NCI-H748 treated with DMSO at 0.1 percent for 48 hours (cell line): ENCODE results near the gene TMEM256.

Source experiments
- DNase-seq: peaks from one replicate; lab custom pipeline; 2025; lab: John Stamatoyannopoulos, UW

The TMEM256 gene

DNA sequence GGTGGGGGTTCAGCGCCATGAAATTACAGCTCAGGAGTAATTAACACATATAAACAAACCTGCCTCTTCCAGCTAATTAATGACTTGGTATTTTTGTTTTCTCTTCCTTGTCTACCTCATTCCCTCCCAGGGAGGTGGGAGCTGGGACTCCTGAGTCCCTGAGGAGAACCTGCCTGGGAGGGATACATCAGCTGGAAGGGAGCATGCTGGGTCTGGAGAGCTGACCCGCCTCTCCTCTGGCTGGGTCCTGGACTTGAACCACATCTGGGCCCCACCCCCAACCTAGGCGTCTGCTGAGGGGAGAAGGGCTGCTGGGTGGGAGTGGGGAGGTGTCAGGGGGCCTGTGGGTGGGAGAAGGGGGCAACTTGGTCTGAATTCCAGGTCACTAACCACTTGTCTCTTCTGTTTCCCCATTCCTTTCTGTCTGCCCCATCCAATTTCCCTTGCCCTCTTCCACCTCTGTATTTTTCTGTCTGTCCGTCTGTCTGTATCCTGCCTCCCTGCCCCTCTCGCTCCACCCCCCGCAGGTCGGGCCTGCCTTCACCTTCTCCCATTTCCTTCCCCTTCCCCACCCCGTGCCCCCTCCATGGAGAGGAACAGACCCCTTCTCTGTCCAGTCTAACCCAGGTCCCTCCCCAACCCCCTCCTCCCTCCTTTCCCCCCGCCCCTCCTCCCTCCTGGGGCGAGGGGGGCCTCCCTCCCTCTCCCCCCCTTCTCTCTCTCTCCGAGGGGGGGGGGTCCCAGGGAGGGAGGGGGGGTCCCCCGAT is 3.8 kb upstream of the TMEM256 start, which contains the start of gene NLGN2:
Gene NLGN2, plus strand, starts transcription at position 361 of the 767 bp plus-strand sequence. CDS start 411 bp downstream, outside the sequence.
- no peak for DNase-seq

GRCh38 chr17:7407082-7407481 is 3.2 kb upstream of the TMEM256 start:
- DNase-seq = no peak

DNA sequence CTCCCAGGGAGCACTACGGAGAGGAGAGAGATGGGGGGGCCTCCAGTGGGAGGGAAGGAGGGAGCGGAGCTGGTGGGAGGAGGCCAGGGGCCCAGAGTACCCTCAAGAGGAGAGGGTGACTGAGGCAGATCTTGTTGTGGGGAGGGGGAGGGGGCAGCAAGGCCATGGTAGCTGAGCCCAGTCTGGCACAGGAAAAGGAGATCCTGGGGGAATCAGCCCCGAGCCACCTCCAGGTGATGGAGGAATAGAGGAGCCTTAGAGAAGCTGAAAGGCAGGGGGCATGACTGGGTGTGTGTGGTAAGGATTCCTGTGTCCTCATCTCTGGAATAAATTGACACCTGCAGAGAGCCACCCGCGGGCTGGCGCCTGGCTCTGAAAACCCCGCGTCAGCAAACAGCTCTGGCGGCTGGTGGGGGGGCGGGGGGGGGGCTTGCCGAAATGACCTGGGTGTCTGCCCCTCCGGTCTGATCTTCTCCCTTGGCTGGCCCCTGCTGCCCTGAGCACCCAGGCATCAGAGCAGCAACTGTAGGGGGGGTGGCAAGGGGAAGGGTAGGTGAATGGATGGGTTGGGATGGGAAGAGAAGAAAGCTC is 2.4 kb upstream of the TMEM256 start:
- peak; percentile 14 for DNase-seq

DNA sequence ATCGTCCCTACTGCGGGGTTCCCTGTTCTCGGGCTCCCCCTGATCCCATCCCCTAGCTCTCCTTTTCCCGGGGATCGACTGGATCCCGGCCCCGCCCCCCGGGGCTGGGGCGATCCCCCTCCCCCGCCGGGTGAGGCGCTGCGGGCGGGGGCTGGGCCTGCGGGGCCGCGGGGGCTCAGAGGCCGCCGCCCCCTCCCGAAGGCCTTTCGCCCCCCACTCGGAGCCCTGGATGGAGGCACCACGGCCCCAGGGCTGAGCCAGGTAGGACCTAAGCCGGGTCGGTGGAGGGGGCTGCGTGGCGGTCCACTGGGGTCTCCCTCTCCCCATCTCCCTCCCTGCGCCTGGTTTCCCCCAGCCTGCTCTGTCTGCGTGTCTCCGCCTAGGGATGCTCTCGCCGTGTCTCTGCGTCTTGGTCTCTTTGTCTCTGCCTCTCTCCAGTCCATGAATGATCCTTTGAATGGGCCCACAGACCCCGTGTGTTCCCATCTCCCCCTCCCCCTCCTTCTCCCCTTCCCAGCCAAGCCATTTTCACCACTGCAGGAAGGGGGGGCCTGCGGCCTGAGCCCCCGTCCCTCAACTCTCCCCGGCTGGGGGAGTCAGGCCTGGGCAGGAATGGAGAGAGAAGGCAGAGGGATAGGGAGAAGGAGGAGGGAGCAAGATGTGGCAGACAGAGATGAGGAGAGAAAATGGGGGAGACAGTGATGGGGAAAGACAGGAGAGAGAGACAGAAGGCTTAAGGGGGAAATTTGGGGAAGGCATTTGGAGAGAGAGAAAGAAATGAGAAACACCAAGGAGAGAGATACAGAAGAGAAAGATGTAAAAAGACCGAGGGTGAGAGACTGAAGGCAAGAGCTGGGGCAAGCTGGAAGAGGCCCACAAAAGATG is 1.7 kb upstream of the TMEM256 start:
- DNase-seq = no peak

DNA sequence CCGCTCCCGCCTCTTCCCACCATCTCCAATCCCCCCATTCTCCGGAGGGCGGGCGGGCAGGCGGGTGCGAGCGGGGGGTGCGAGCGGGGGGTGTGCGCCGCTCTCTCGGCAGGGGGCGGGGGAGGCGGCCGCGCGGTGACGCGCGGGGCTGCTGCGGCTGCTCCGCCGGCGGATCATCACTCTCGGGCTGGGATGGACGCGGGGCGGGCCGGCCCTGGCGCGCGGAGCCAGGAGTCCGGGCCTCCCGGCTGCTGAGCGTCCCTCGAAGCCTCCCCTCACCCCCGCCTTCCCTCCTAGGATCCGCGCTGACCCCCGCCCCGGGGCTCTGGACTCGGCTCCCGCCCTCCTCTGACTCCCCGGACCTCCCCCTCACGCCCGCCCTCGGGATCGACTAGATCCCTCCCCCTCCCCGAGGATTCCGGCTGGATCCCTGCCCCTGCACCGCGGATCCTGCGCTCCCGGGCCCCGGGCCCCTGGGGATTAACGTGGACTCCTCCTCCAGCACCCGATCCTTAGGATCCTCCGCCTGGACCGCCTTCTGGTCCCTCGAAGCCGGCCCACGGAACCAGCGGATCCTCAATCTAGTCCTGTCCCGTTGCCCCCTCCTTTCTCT is 946 bp upstream of the TMEM256 start:
- peak; percentile 62 for DNase-seq

GRCh38 chr17:7403727-7403976 is 245 bp downstream of the TMEM256 start:
- peak; percentile 76 for DNase-seq

GRCh38 chr17:7403043-7403726 is 712 bp downstream of the TMEM256 start:
- DNase-seq = peak; percentile 60

GRCh38 chr17:7398612-7399011 is 5.3 kb downstream of the TMEM256 start:
- DNase-seq = no peak

DNA sequence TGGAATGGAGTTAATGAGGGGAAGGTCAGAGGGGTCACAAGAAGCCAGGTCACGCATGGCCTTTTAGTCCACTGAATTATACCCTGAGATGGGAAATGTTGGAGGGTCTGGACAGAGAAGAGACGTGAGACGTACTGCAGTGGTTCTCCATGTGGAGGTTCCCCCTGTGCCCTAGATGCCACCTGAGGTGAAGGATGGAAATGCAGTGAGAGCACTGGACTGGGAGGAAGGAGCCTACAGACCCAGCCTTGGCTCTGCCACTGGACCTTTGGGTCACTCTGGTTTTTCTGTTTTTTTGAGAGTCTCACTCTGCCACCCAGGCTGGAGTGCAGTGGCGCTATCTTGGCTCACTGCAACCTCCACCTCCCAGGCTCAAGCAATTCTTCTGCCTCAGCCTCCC is 7.8 kb downstream of the TMEM256 start:
- DNase-seq = no peak

- DNase-seq = peak; percentile 80
Observed at GRCh38 chr17:7394452-7395191, 9.3 kb downstream of the TMEM256 start, which contains the start of gene PLSCR3. PLSCR3 (minus strand) TSS chr17:7394525; CDS start chr17:7394110, 415 bp downstream.

DNA sequence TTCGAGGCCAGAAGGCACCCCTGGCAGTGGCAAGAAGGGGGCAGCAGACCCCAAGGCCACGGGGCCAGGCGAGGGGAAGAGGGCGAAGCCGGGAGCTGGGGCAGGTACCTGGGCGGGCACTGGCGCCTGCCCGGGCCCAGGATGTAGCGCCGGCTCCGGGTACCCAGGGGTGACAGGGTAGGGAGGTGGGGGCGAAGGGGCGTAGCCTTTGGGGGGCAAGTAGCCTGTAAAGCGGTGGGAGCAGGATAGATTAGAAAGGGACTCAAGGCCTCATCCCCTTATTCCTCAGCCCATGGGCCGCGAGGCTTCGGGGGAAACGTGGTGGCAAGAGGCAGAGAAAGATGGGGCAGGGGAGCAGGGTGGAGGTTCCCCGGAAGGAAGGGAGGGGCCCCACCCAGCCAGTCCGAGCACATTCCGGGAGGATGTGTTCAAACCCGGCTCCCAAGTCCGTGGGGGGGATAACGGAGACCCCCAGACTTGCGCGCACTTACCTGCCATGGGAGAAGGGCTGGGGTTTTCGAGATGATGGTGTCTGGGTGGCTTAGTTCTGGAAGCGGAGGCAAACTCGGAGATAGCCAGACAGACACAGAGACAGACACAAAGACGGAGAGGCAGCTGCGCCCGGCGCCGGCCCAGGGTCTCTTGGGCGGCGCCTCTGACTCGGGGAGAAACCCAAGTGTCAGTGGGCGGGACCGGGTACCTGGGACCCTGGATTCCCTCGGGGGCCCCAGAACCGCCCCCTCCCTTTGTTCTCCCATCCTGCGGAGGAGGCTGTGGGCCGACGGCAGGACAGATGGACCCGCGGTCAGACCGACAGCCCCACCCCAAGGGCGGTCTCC is 10.1 kb downstream of the TMEM256 start:
- peak; percentile 77 for DNase-seq

DNA sequence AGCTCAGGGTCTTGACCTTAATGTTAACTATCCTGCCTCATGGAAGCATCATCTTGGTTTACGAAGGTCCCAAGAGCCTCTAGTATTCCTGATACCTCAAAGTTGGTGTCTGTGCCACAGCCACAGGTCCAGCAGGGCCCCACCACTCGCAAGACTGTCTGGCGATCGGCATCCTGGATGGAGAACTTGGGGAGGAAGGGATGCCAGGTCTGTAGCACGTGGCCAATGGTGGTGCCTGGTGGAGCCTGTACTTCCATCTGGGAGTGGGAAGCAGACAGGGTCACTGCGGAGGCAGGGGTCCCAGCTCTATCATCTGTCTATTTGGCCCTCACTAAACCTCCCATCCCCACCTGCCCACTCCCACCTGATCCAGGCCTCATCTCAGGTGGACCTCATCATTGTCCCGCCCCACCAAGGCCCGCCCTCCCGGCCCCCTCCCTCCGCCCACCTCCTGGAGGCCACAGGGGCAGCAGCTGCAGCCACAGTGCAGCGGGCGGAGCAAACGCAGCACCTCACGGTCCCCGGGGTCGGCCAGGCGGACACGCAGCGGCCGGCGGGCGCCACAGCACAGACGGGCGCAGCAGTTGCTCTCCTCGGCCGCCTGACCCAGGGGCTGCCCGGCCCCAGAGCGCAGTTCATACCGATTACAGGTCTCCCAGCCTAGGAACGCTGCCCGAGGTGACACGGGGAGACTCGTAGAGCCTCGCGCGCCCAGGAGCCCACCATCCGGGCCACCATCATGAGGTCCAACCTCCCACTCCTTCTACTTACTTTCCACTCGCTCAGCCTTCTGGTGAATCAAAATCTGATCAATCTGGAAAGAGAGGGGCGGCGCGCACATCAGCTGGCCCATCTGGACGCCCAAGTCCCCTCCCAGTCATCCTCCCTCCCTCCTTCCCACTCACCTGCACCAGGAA is 10.9 kb downstream of the TMEM256 start:
- DNase-seq = no peak

GRCh38 chr17:7391307-7391706 is 12.6 kb downstream of the TMEM256 start:
- no peak for DNase-seq

GRCh38 chr17:7389924-7390910 is 13.7 kb downstream of the TMEM256 start:
- DNase-seq = no peak

DNA sequence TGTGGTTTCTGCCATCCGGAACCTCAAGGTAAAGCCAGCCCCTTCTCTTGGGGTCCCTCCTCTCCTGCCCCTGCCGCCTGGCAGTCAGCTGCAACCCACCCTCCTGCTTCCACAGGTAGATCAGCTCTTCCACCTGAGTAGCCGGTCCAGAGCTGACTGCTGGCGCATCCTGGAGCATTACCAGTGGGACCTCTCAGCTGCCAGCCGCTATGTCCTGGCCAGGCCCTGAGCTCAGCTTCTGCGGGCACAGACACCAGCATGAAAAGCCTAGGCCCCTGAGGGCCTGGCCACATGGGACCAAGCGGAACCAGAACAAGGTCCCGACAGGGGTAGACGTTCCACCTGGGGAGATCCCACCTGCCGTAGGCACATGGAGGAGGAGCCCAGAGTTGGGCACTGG is 15.0 kb downstream of the TMEM256 start:
- DNase-seq = no peak

DNA sequence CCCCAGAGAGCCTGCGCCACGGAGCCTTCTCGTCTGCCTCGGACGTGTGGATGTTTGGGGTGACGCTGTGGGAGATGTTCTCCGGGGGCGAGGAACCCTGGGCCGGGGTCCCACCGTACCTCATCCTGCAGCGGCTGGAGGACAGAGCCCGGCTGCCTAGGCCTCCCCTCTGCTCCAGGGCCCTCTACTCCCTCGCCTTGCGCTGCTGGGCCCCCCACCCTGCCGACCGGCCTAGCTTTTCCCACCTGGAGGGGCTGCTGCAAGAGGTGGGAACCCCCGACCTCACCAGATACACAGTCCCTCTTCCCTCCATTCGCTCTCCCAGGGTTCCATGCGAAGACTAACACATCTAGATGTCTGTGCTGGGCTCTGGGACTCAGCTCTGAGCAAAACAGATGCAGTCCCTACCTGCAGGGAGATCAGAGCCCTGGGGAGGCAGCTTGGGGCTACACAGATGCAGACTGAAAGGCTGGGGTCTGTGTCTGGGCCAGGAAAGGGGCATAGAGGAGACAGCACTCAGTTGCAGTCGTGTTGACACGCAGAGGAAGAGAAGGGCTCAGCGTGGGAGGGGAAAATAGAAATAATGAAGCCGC is 19.3 kb downstream of the TMEM256 start:
- DNase-seq = no peak

DNA sequence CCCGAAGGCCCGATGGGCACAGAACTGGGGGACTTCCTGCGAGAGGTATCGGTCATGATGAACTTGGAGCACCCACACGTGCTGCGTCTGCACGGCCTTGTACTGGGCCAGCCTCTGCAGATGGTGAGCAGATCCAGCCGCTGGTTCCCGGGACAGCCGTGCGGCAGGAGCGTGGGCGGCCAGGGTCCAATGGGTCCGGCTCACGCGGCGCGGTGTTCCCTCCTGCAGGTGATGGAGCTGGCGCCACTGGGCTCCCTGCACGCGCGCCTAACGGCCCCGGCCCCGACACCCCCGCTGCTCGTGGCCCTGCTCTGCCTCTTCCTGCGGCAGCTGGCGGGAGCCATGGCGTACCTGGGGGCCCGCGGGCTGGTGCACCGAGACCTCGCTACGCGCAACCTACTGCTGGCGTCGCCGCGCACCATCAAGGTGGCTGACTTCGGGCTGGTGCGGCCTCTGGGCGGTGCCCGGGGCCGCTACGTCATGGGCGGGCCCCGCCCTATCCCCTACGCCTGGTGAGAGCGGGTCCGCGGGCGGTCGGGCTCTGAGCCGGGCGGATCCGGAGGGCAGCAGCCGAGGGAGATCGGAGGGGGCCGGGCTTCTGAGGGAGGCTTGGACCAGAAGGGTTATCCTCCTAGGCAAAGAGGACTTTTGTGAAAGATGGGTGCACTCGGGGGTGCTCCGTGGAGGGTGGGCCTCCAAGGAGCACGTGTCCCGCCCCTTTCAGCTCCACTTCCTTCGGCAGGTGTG is 20.0 kb downstream of the TMEM256 start:
- DNase-seq = peak; percentile 85
